BJ (cell line): ENCODE data around the gene CASD1. TPM values are rescaled to one million over a fixed set of nuclear protein-coding genes. Genes with fewer than 3 reads are reported as not detected.

ENCODE experiments used
- CTCF ChIA-PET: fragments of 350-600 bp; formaldehyde crosslinking; extraction: SDS; loops from one replicate; lab custom pipeline; 2021; ENCODE audit warnings: antibody characterized with exemption, inconsistent platforms; lab: Yijun Ruan, JAX
- POLR2A ChIA-PET: fragments of 300-600 bp; sonication (Branson Sonifier 250); formaldehyde crosslinking; extraction: SDS; loops from one replicate; lab custom pipeline; 2021; ENCODE audit warnings: antibody characterized with exemption; lab: Charles Lee
- DNase-seq: peaks from one replicate; pipeline ENCODE4 v3.0.0-alpha.2; 2011; ENCODE audit warnings: low read depth
- H3K27me3 ChIP-seq: 2 replicates; pipeline ENCODE4 v1.6.0; 2011; ENCODE audit warnings: low read length; ENCODE audit not compliant: control insufficient read depth, insufficient read depth
- H3K36me3 ChIP-seq: 2 replicates; pipeline ENCODE4 v1.5.1; 2011; ENCODE audit warnings: low read length; ENCODE audit not compliant: control insufficient read depth, insufficient read depth
- H3K4me3 ChIP-seq: 2 replicates; pipeline ENCODE4 v1.5.1; 2011; ENCODE audit warnings: low read depth, mild to moderate bottlenecking, control low read depth, low read length
- CTCF ChIP-seq: IDR thresholded peaks from 2 replicates; pipeline ENCODE4 v1.5.1; 2011; ENCODE audit warnings: low read depth, mild to moderate bottlenecking, control low read depth, inconsistent platforms, low read length, moderate library complexity; ENCODE audit not compliant: insufficient read depth
- polyA minus RNA-seq: library from RNA; depleted of rRNA, polyadenylated mRNA; stranded (reverse); fragments of >200 nt; gene quantifications from 2 replicates; pipeline ENCODE4 v1.2.3, GENCODE V29; 2011; rRNA and poly(A)+ RNA removed
- polyA plus RNA-seq: library from polyadenylated mRNA; depleted of rRNA; stranded (reverse); fragments of >200 nt; gene quantifications from 2 replicates; pipeline ENCODE4 v1.2.3, GENCODE V29; 2011; rRNA removed

The CASD1 gene
- polyA plus RNA-seq (4.2 and 7.9 TPM in 2 replicates), polyA minus RNA-seq (4.2 and 5.9 TPM in 2 replicates)

GRCh38 chr7:94509264-94509886, at the start of gene CASD1:
Gene CASD1 (plus strand): TSS chr7:94509809. CDS start chr7:94510085, 276 bp downstream.
- peak within 1 kb of the TSS; percentile 80 for H3K4me3 ChIP-seq
- ChIA-PET POLR2A (no interaction called here), CTCF (no interaction called here)
- H3K27me3 ChIP-seq, result no peaks in the 10 kb centered on the region
- no peak for DNase-seq
- TF ChIP-seq CTCF, result no peak
- H3K36me3 ChIP-seq, result no peaks in the 10 kb centered on the region

GRCh38 chr7:94466516-94466915, 43.1 kb upstream of the CASD1 start:
- no peaks in the 10 kb centered on the region for H3K27me3 ChIP-seq
- CTCF ChIA-PET, result interaction anchor here (0.6 to 1.4 kb wide), 2 partner anchors 10 to 18 kb away, joined by 3 read pairs; no protein-coding TSS in a partner anchor
- H3K36me3 ChIP-seq, result no peaks in the 10 kb centered on the region
- no peak for TF ChIP-seq CTCF
- DNase-seq, result no peak
- H3K4me3 ChIP-seq, result no peak overlapping the region
- POLR2A ChIA-PET, result no interaction called here

GRCh38 chr7:94471604-94472003, 38.0 kb upstream of the CASD1 start:
- TF ChIP-seq CTCF, result no peak
- POLR2A ChIA-PET, result no interaction called here
- Histone ChIP-seq H3K4me3 (no peak overlapping the region), H3K36me3 (no peaks in the 10 kb centered on the region), H3K27me3 (no peaks in the 10 kb centered on the region)
- DNase-seq, result no peak
- CTCF ChIA-PET, result no interaction called here

GRCh38 chr7:94472608-94473007, 37.0 kb upstream of the CASD1 start:
- Histone ChIP-seq H3K4me3 (no peak overlapping the region), H3K36me3 (no peaks in the 10 kb centered on the region), H3K27me3 (no peaks in the 10 kb centered on the region)
- DNase-seq, result no peak
- no peak for TF ChIP-seq CTCF
- ChIA-PET POLR2A (no interaction called here), CTCF (no interaction called here)

- ChIA-PET POLR2A (no interaction called here), CTCF (interaction anchor here (1.0 kb wide), 1 partner anchor 10 kb away, joined by 3 read pairs; no protein-coding TSS in a partner anchor)
- Histone ChIP-seq H3K27me3 (no peaks in the 10 kb centered on the region), H3K4me3 (no peak overlapping the region), H3K36me3 (no peaks in the 10 kb centered on the region)
- no peak for DNase-seq
- no peak for TF ChIP-seq CTCF
Measured at GRCh38 chr7:94476251-94476840, 33.3 kb upstream of the CASD1 start.
